Esophagus (tissue), 2 donors: ENCODE results near the gene FAM167B. TPM values are rescaled to one million over a fixed set of nuclear protein-coding genes. Genes with fewer than 3 reads are reported as not detected.

Experiments
- H3K27ac ChIP-seq, 2 donors: one replicate each; pipeline ENCODE4 v1.5.1; 2013; ENCODE audit warnings: low read depth in 2 of 2, mild to moderate bottlenecking in 2 of 2, inconsistent platforms in 1 of 2, low read length in 1 of 2, moderate library complexity in 1 of 2
- H3K27me3 ChIP-seq, 2 donors: one replicate each; pipeline ENCODE4 v1.6.1; 2013; ENCODE audit warnings: low read length in 2 of 2, control low read depth in 1 of 2, mild to moderate bottlenecking in 1 of 2; ENCODE audit not compliant: insufficient read depth in 2 of 2, control insufficient read depth in 1 of 2
- H3K36me3 ChIP-seq, 2 donors: one replicate each; pipeline ENCODE4 v1.6.1; 2013; ENCODE audit warnings: low read length in 1 of 2; ENCODE audit not compliant: control insufficient read depth in 2 of 2, insufficient read depth in 2 of 2
- H3K4me1 ChIP-seq, 2 donors: one replicate each; pipeline ENCODE4 v1.6.1; 2013; ENCODE audit warnings: low read length in 1 of 2; ENCODE audit not compliant: control insufficient read depth in 2 of 2, insufficient read depth in 2 of 2
- H3K4me3 ChIP-seq, 2 donors: one replicate each; pipeline ENCODE4 v1.5.1; 2013; ENCODE audit warnings: low read length in 2 of 2, mild to moderate bottlenecking in 2 of 2, low read depth in 1 of 2, moderate library complexity in 1 of 2
- H3K9me3 ChIP-seq, 2 donors: one replicate each; pipeline ENCODE4 v1.6.1; 2013; ENCODE audit warnings: mild to moderate bottlenecking in 2 of 2, low read depth in 1 of 2, low read length in 1 of 2, moderate library complexity in 1 of 2; ENCODE audit not compliant: control insufficient read depth in 2 of 2, insufficient read depth in 1 of 2
- WGBS, 2 donors: extraction: QIAGEN DNeasy Blood & Tissue Kit; methylation state at CpG; one replicate each; pipeline ENCODE4 v1.1.7; 2013; 5-methylcytosine and 5-hydroxymethylcytosine counted together
- polyA plus RNA-seq, 2 donors: library from polyadenylated mRNA; stranded (reverse); fragments of 200-250 nt; gene quantifications; one replicate each; pipeline ENCODE4 v1.2.3, GENCODE V29; 2013
- donor health status: healthy with polysubstance abuse.
- donor health status: Bipolar disorder and iron deficiency.

The FAM167B gene
- polyA plus RNA-seq, 2 donors, result 1.8 to 2.0 TPM

GRCh38 chr1:32221980-32222755 is 24.9 kb upstream of the FAM167B start, which contains the start of the genes EIF3I and TMEM234:
TSS of gene EIF3I (plus strand) at chr1:32222407. CDS start at chr1:32222442, 35 bp downstream.
TSS of gene TMEM234 (minus strand) at chr1:32222353. CDS start at chr1:32222322, 31 bp downstream.
- peaks cover 0 to 13% of the 10 kb centered on the region in 2 donors for H3K36me3 ChIP-seq
- peak within 1 kb of the TSS; percentile 85 to 92 for H3K4me3 ChIP-seq
- WGBS, 2 donors, result 0% methylated on average over 45 to 46 of the region's 46 CpGs

GRCh38 chr1:32223683-32224082 is 23.3 kb upstream of the FAM167B start:
- Histone ChIP-seq H3K36me3 (peaks cover 3 to 20% of the 10 kb centered on the region in 2 donors), H3K27me3 (no peaks in the 10 kb centered on the region), H3K9me3 (no peaks in the 10 kb centered on the region), H3K27ac (peak overlapping the region in 1 of 2 donors; percentile 15), H3K4me3 (no peak overlapping the region), H3K4me1 (peaks cover 2 to 11% of the 10 kb centered on the region in 2 donors)
- WGBS, 2 donors, result 72 to 74% methylated on average over 3 of the region's 3 CpGs

More at GRCh38 chr1:32221980-32222755, 24.9 kb upstream of the FAM167B start, which contains the start of the genes EIF3I and TMEM234:
- Histone ChIP-seq H3K27me3 (no peaks in the 10 kb centered on the region), H3K27ac (peak within 1 kb of the TSS; percentile 87 to 93), H3K9me3 (no peaks in the 10 kb centered on the region), H3K4me1 (peaks cover 2 to 11% of the 10 kb centered on the region in 2 donors)

- Histone ChIP-seq H3K4me3 (no peak overlapping the region), H3K4me1 (peaks cover 2 to 11% of the 10 kb centered on the region in 2 donors), H3K9me3 (no peaks in the 10 kb centered on the region), H3K36me3 (peaks cover 6 to 23% of the 10 kb centered on the region in 2 donors), H3K27me3 (no peaks in the 10 kb centered on the region), H3K27ac (no peak overlapping the region)
- WGBS, 2 donors, result 87% methylated on average over 4 of the region's 4 CpGs
Measured at GRCh38 chr1:32224285-32224684, 22.7 kb upstream of the FAM167B start.

GRCh38 chr1:32228771-32229170 is 18.3 kb upstream of the FAM167B start:
- H3K27ac ChIP-seq, result no peak overlapping the region
- no peaks in the 10 kb centered on the region for H3K4me1 ChIP-seq
- H3K4me3 ChIP-seq, result no peak overlapping the region
- H3K27me3 ChIP-seq, result no peaks in the 10 kb centered on the region
- H3K9me3 ChIP-seq, result no peaks in the 10 kb centered on the region
- WGBS, 2 donors, result 78 to 88% methylated on average over 3 of the region's 3 CpGs
- peaks cover 11 to 31% of the 10 kb centered on the region in 2 donors for H3K36me3 ChIP-seq

GRCh38 chr1:32231843-32232432 is 15.1 kb upstream of the FAM167B start:
- Histone ChIP-seq H3K9me3 (no peaks in the 10 kb centered on the region), H3K36me3 (peaks cover 11 to 25% of the 10 kb centered on the region in 2 donors), H3K4me1 (peaks cover 0 to 2% of the 10 kb centered on the region in 2 donors), H3K4me3 (no peak overlapping the region), H3K27me3 (no peaks in the 10 kb centered on the region), H3K27ac (no peak overlapping the region)
- 85 to 87% methylated on average over 5 of the region's 5 CpGs for WGBS, 2 donors

- peaks cover 0 to 2% of the 10 kb centered on the region in 2 donors for H3K4me1 ChIP-seq
- H3K36me3 ChIP-seq, result peaks cover 11 to 25% of the 10 kb centered on the region in 2 donors
- H3K9me3 ChIP-seq, result no peaks in the 10 kb centered on the region
- no peak overlapping the region for H3K27ac ChIP-seq
- WGBS, 2 donors, result 74 to 82% methylated on average over 8 of the region's 8 CpGs
- H3K27me3 ChIP-seq, result no peaks in the 10 kb centered on the region
- no peak overlapping the region for H3K4me3 ChIP-seq
Measured at GRCh38 chr1:32232558-32233304, 14.3 kb upstream of the FAM167B start.

GRCh38 chr1:32234792-32235191 is 12.2 kb upstream of the FAM167B start:
- H3K27ac ChIP-seq, result no peak overlapping the region
- H3K4me1 ChIP-seq, result peaks cover 0 to 3% of the 10 kb centered on the region in 2 donors
- H3K9me3 ChIP-seq, result no peaks in the 10 kb centered on the region
- 87 to 88% methylated on average over 7 of the region's 7 CpGs for WGBS, 2 donors
- no peak overlapping the region for H3K4me3 ChIP-seq
- no peaks in the 10 kb centered on the region for H3K27me3 ChIP-seq
- H3K36me3 ChIP-seq, result peaks cover 5 to 13% of the 10 kb centered on the region in 2 donors

- Histone ChIP-seq H3K27me3 (no peaks in the 10 kb centered on the region), H3K36me3 (peaks cover 0 to 1% of the 10 kb centered on the region in 2 donors), H3K4me3 (no peak overlapping the region), H3K9me3 (no peaks in the 10 kb centered on the region), H3K4me1 (peaks cover 6 to 9% of the 10 kb centered on the region in 2 donors), H3K27ac (no peak overlapping the region)
- WGBS, 2 donors, result 39 to 53% methylated on average over 4 of the region's 4 CpGs
Measured at GRCh38 chr1:32239337-32239736, 7.7 kb upstream of the FAM167B start.

GRCh38 chr1:32239790-32240139 is 7.3 kb upstream of the FAM167B start:
- 48 to 51% methylated on average over 20 of the region's 20 CpGs for WGBS, 2 donors
- no peaks in the 10 kb centered on the region for H3K9me3 ChIP-seq
- peak overlapping the region in 1 of 2 donors; percentile 66 for H3K27ac ChIP-seq
- no peaks in the 10 kb centered on the region for H3K36me3 ChIP-seq
- H3K4me1 ChIP-seq, result peaks cover 6 to 9% of the 10 kb centered on the region in 2 donors
- H3K27me3 ChIP-seq, result no peaks in the 10 kb centered on the region
- H3K4me3 ChIP-seq, result peak overlapping the region; percentile 56 to 60
